ENCODE data around the gene FGF3. TPM values are rescaled to one million over a fixed set of nuclear protein-coding genes. Genes with fewer than 3 reads are reported as not detected.

The FGF3 gene
- total RNA-seq: not detected
- long read RNA-seq: 0 reads

GRCh38 chr11:69818603-69819441 lies at the start of gene FGF3:
Gene FGF3, minus strand, starts transcription at chr11:69819416. Its CDS starts 483 bp downstream, at chr11:69818933.
- intact Hi-C loops (cut with DNase I): no loop called here
- DNase-seq (ENCODE audit: missing footprints) (no peak), ATAC-seq (no peak)

DNA sequence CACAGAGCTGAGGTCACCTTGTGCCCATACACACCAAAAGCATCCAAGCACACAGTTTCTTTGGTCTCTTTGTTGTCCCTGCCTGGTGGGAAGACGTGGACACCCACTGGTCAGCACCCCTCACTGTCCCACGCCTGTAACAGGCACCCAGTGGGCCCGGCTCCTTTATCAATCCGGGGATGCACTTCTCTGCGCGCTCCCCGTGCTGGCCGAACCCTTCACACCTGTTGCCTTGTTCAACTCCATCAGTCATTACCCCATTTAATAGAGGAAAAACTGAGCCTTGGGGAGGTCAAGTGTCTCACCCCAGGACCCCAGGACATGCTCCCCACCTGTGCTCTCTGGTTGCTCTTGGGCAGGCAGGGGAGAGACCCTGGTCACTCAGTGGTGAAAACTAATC lies 49.7 kb upstream of the FGF3 start:
- intact Hi-C loops (cut with DNase I): no loop called here
- ATAC-seq (no peak), DNase-seq (ENCODE audit: missing footprints) (no peak)

- intact Hi-C loops (cut with DNase I): no loop called here
- no peak for DNase-seq (ENCODE audit: missing footprints)
- no peak for ATAC-seq
Measured at GRCh38 chr11:69868006-69868810, 49.0 kb upstream of the FGF3 start.

GRCh38 chr11:69867076-69868005 lies 48.1 kb upstream of the FGF3 start:
- DNase-seq (ENCODE audit: missing footprints) (no peak), ATAC-seq (no peak)
- intact Hi-C loops (cut with DNase I): no loop called here

- intact Hi-C loops (cut with DNase I): no loop called here
- no peak for DNase-seq (ENCODE audit: missing footprints)
- no peak for ATAC-seq
Measured at GRCh38 chr11:69866648-69867047, 47.4 kb upstream of the FGF3 start.

DNA sequence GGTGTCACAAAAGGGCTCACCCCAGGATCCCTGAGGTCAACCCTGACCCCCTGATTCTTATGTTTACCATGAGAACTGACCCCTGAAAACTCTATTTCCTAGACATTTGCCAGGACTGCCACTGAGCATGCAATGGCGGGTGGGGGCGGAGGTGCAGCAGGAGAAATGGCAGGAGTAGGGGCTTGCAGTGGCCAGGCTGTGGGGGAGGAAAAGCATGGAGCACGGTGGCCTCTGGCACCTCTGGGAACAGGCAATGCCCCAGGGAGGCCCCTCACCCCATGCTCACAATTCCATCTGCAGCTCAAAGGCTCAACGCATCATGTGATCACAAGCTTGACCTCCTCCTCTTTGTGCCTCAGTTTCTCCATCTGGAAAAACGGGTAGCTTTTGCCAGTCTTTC lies 46.5 kb upstream of the FGF3 start:
- no peak for ATAC-seq
- DNase-seq (ENCODE audit: missing footprints): no peak
- intact Hi-C loops (cut with DNase I): no loop called here

- intact Hi-C loops (cut with DNase I): no loop called here
- DNase-seq (ENCODE audit: missing footprints): no peak
- ATAC-seq: no peak
Measured at GRCh38 chr11:69864686-69865661, 45.8 kb upstream of the FGF3 start.

DNA sequence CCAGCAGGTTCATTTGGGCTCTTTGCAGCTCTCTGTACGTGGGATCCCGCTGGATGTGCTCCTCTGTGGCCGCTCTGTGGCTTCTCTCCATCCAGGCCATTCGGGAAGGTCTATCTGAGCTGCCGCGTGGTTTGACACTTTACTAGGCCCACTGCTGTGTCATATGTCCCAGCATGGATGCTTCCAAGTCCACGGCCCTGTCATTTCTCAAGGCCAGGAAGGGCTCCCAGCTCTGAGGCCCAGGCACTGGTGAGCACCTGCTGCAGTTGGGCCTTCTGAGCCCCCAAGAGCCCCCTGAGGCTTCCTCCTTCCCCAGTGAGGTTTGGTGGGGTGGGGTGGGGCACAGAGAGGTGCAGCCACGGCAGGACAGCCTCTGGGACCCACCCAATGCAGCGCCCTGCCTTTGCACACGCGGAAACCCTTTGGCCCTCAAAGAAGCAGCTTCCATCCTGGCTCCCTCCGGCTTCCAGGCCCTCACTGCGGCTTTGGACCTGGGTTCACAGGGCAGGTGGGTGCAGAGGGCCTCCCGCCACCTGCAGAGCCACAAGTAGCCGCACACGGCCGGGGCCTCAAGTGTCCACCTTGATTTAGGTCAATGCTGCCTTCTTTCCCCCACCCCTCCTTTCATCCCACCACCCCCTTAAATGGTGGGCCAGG lies 44.5 kb upstream of the FGF3 start:
- intact Hi-C loops (cut with DNase I): no loop called here
- DNase-seq (ENCODE audit: missing footprints) (no peak), ATAC-seq (no peak)

GRCh38 chr11:69862797-69863543 lies 43.8 kb upstream of the FGF3 start:
- ATAC-seq: no peak
- intact Hi-C loops (cut with DNase I): no loop called here

GRCh38 chr11:69862331-69862771 lies 43.1 kb upstream of the FGF3 start:
- ATAC-seq (no peak), DNase-seq (ENCODE audit: missing footprints) (no peak)
- intact Hi-C loops (cut with DNase I): no loop called here

More at GRCh38 chr11:69862797-69863543, 43.8 kb upstream of the FGF3 start:
- no peak for DNase-seq (ENCODE audit: missing footprints)

DNA sequence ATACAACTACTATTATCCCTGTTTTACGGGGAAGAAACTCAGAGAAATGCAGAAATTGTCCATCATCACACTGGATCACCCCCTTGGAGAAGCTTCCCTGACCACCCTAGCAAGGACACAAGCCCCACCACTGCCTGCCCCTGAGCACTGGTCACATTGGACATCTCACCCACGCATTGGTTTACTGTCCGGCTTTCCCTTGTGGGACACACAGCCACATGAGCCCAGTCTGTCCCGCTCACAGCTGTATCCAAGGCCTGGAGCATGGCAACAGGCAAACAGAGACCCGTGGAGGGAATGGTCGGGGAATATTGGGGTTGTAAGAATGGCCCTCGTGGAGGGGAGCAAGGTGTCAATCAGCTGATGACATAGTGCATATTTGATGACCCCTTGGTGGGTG lies 42.7 kb upstream of the FGF3 start:
- ATAC-seq: no peak
- DNase-seq (ENCODE audit: missing footprints): no peak
- intact Hi-C loops (cut with DNase I): no loop called here

- ATAC-seq (no peak), DNase-seq (ENCODE audit: missing footprints) (no peak)
- intact Hi-C loops (cut with DNase I): no loop called here
Measured at GRCh38 chr11:69860796-69861445, 41.7 kb upstream of the FGF3 start.

DNA sequence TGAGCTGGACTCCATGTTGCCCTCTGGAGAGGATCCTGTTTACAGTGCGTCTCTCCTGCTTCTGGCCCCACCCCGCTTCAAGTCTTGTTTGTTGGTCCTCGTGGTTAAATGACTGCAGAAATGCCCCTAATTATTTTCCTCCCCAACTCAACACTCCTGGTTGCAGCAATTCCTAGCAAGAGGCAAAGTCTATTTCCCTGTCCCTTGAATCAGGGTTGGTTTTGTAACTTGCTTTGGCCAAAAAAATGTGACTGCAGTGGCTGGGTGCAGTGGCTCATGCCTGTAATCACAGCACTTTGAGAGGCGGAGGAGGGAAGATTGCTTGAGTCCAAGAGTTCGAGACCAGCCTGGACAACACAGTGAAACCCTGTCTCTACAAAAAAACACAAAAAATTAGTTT lies 41.0 kb upstream of the FGF3 start:
- no peak for DNase-seq (ENCODE audit: missing footprints)

DNA sequence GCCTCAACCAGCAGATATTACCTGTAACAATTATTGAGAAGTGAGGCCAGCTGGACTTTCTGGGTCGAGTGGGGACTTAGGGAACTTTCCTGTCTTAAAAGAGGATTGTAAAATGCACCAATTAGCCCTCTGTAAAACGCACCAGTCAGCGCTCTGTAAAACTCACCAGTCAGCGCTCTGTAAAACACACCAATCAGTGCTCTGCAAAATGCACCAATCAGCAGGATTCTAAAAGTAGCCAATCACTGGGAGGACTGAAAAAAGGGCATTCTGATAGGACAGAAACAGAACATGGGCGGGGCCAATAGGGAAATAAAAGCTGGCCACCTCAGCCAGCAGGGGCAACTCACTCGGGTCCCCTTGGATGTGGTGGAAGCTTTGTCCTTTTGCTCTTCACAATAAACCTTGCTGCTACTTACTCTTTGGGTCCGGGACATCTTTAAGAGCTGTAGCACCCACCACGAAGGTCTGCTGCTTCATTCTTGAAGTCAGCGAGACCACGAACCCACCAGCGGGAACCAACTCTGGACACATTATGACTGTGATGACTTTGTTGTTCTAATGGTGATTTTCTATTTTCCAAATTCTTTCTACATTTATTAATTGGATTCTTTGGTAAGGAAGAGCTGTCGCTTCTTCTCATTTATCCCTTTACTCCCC lies 40.2 kb upstream of the FGF3 start:
- DNase-seq (ENCODE audit: missing footprints) (no peak), ATAC-seq (no peak)
- intact Hi-C loops (cut with DNase I): no loop called here

More for the DNA sequence above, 41.0 kb upstream of the FGF3 start:
- no peak for ATAC-seq
- intact Hi-C loops (cut with DNase I): no loop called here

GRCh38 chr11:69855421-69855820 lies 36.2 kb upstream of the FGF3 start:
- ATAC-seq: no peak
- intact Hi-C loops (cut with DNase I): no loop called here
- no peak for DNase-seq (ENCODE audit: missing footprints)

DNA sequence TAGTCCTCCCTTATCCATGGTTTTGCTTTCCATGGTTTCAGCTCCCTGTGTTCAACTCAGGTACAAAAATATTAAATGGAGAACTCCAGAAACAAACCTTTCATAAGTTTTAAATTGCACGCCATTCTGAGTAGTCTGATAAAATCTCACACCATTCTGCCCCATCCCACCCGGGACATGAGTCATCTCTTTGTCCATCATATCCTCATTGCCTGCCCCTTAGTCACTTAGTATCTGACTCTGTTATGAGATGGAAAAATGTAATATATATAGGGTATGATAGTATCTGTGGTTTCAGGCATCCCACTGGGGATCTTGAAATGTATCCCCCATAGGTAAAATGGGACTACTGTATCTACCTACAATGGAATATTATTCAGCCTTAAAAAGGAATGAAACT lies 35.5 kb upstream of the FGF3 start:
- intact Hi-C loops (cut with DNase I): no loop called here
- no peak for DNase-seq (ENCODE audit: missing footprints)
- ATAC-seq: no peak
